Measurements from ENCODE around the gene PHC3. TPM values are rescaled to one million over a fixed set of nuclear protein-coding genes. Genes with fewer than 3 reads are reported as not detected.

The PHC3 gene
- polyA plus RNA-seq: 26.6 TPM
- long read RNA-seq, donor 1: 0 reads
- long read RNA-seq, donor 2, full-length matches to known transcripts: 3 of 8 reads
- long read RNA-seq, donor 2, partial matches to known transcripts: 5 of 8 reads
- long read RNA-seq, donor 2, other reads (novel, unspliced or antisense): 0 of 8 reads
- long read RNA-seq, donor 3: 0 reads
- long read RNA-seq, donor 4: 0 reads
- long read RNA-seq, donor 5: 0 reads
- long read RNA-seq, donor 6, full-length matches to known transcripts: 5 of 12 reads
- long read RNA-seq, donor 6, partial matches to known transcripts: 7 of 12 reads
- long read RNA-seq, donor 6, other reads (novel, unspliced or antisense): 0 of 12 reads
- long read RNA-seq, donor 7, partial matches to known transcripts: 6 of 8 reads
- long read RNA-seq, donor 7, other reads (novel, unspliced or antisense): 0 of 8 reads
- long read RNA-seq, donor 8, partial matches to known transcripts: 16 of 20 reads
- long read RNA-seq, donor 8, other reads (novel, unspliced or antisense): 0 of 20 reads
- long read RNA-seq, donor 9, partial matches to known transcripts: 0 of 1 reads
- long read RNA-seq, donor 9, other reads (novel, unspliced or antisense): 0 of 1 reads
- long read RNA-seq, donor 10, full-length matches to known transcripts: 6 of 12 reads
- long read RNA-seq, donor 10, partial matches to known transcripts: 6 of 12 reads
- long read RNA-seq, donor 10, other reads (novel, unspliced or antisense): 0 of 12 reads
- long read RNA-seq, donor 11, partial matches to known transcripts: 8 of 9 reads
- long read RNA-seq, donor 11, other reads (novel, unspliced or antisense): 0 of 9 reads

GRCh38 chr3:170180908-170181885, at the start of gene PHC3:
TSS of gene PHC3 (minus strand) at chr3:170181733. CDS start at chr3:170181715, 18 bp downstream.
- DNase-seq: peak; percentile 91 to 93
- peak within 1 kb of the TSS; percentile 92 for H3K4me3 ChIP-seq (ENCODE audit: low read length)
- peaks cover 18% of the 10 kb centered on the region for H3K36me3 ChIP-seq (ENCODE audit: control insufficient read depth, insufficient read depth, low read length)
- no CpG with 5 or more reads among the region's 71 CpGs for WGBS (ENCODE audit: insufficient coverage, low lambda C conversion rate)
- H3K9me3 ChIP-seq (ENCODE audit: control insufficient read depth, low read depth, low read length): no peaks in the 10 kb centered on the region
- peaks cover 6% of the 10 kb centered on the region for H3K4me1 ChIP-seq (ENCODE audit: control insufficient read depth, insufficient read depth, low read length)
- no peaks in the 10 kb centered on the region for H3K27me3 ChIP-seq (ENCODE audit: control insufficient read depth, insufficient read depth, low read length)
- H3K27ac ChIP-seq (ENCODE audit: low read length): peak within 1 kb of the TSS; percentile 93

- DNase-seq: no peak
- Histone ChIP-seq H3K4me3 (ENCODE audit: low read length) (no peak overlapping the region), H3K9me3 (ENCODE audit: control insufficient read depth, low read depth, low read length) (no peaks in the 10 kb centered on the region), H3K36me3 (ENCODE audit: control insufficient read depth, insufficient read depth, low read length) (no peaks in the 10 kb centered on the region), H3K27ac (ENCODE audit: low read length) (no peak overlapping the region), H3K27me3 (ENCODE audit: control insufficient read depth, insufficient read depth, low read length) (no peaks in the 10 kb centered on the region), H3K4me1 (ENCODE audit: control insufficient read depth, insufficient read depth, low read length) (no peaks in the 10 kb centered on the region)
- WGBS (ENCODE audit: insufficient coverage, low lambda C conversion rate): 67% methylated on average over 1 of the region's 2 CpGs
These were observed 46.7 kb upstream of the PHC3 start for GRCh38 chr3:170228093-170228766.

GRCh38 chr3:170226426-170226960, 45.0 kb upstream of the PHC3 start:
- H3K4me3 ChIP-seq (ENCODE audit: low read length): no peak overlapping the region
- no peaks in the 10 kb centered on the region for H3K36me3 ChIP-seq (ENCODE audit: control insufficient read depth, insufficient read depth, low read length)
- no peaks in the 10 kb centered on the region for H3K27me3 ChIP-seq (ENCODE audit: control insufficient read depth, insufficient read depth, low read length)
- 100% methylated on average over 1 of the region's 1 CpG for WGBS (ENCODE audit: insufficient coverage, low lambda C conversion rate)
- no peaks in the 10 kb centered on the region for H3K4me1 ChIP-seq (ENCODE audit: control insufficient read depth, insufficient read depth, low read length)
- DNase-seq: no peak
- no peak overlapping the region for H3K27ac ChIP-seq (ENCODE audit: low read length)
- no peaks in the 10 kb centered on the region for H3K9me3 ChIP-seq (ENCODE audit: control insufficient read depth, low read depth, low read length)

- H3K9me3 ChIP-seq (ENCODE audit: control insufficient read depth, low read depth, low read length): no peaks in the 10 kb centered on the region
- WGBS (ENCODE audit: insufficient coverage, low lambda C conversion rate): 100% methylated on average over 1 of the region's 1 CpG
- H3K4me1 ChIP-seq (ENCODE audit: control insufficient read depth, insufficient read depth, low read length): no peaks in the 10 kb centered on the region
- no peak for DNase-seq
- H3K27ac ChIP-seq (ENCODE audit: low read length): no peak overlapping the region
- no peaks in the 10 kb centered on the region for H3K36me3 ChIP-seq (ENCODE audit: control insufficient read depth, insufficient read depth, low read length)
- no peak overlapping the region for H3K4me3 ChIP-seq (ENCODE audit: low read length)
- no peaks in the 10 kb centered on the region for H3K27me3 ChIP-seq (ENCODE audit: control insufficient read depth, insufficient read depth, low read length)
These were observed 43.6 kb upstream of the PHC3 start for GRCh38 chr3:170225166-170225565.

GRCh38 chr3:170222647-170223541, 41.4 kb upstream of the PHC3 start:
- peak; percentile 33 to 66 for DNase-seq
- H3K4me1 ChIP-seq (ENCODE audit: control insufficient read depth, insufficient read depth, low read length): no peaks in the 10 kb centered on the region
- WGBS (ENCODE audit: insufficient coverage, low lambda C conversion rate): no CpG with 5 or more reads among the region's 42 CpGs

GRCh38 chr3:170221924-170222646, 40.6 kb upstream of the PHC3 start, which contains the start of gene PRKCI:
TSS of gene PRKCI (plus strand) at chr3:170222424. CDS start at chr3:170222670, 246 bp downstream.
- H3K27ac ChIP-seq (ENCODE audit: low read length): peak within 1 kb of the TSS; percentile 88
- H3K36me3 ChIP-seq (ENCODE audit: control insufficient read depth, insufficient read depth, low read length): no peaks in the 10 kb centered on the region
- DNase-seq: peak; percentile 96 to 99
- no peaks in the 10 kb centered on the region for H3K27me3 ChIP-seq (ENCODE audit: control insufficient read depth, insufficient read depth, low read length)
- no peaks in the 10 kb centered on the region for H3K4me1 ChIP-seq (ENCODE audit: control insufficient read depth, insufficient read depth, low read length)
- H3K9me3 ChIP-seq (ENCODE audit: control insufficient read depth, low read depth, low read length): peaks cover 7% of the 10 kb centered on the region
- no CpG with 5 or more reads among the region's 60 CpGs for WGBS (ENCODE audit: insufficient coverage, low lambda C conversion rate)
- H3K4me3 ChIP-seq (ENCODE audit: low read length): peak within 1 kb of the TSS; percentile 85

More at GRCh38 chr3:170222647-170223541, 41.4 kb upstream of the PHC3 start:
- H3K36me3 ChIP-seq (ENCODE audit: control insufficient read depth, insufficient read depth, low read length): no peaks in the 10 kb centered on the region
- peaks cover 7% of the 10 kb centered on the region for H3K9me3 ChIP-seq (ENCODE audit: control insufficient read depth, low read depth, low read length)
- H3K27me3 ChIP-seq (ENCODE audit: control insufficient read depth, insufficient read depth, low read length): no peaks in the 10 kb centered on the region
- H3K27ac ChIP-seq (ENCODE audit: low read length): peak overlapping the region; percentile 88
- peak overlapping the region; percentile 85 for H3K4me3 ChIP-seq (ENCODE audit: low read length)

- no peaks in the 10 kb centered on the region for H3K36me3 ChIP-seq (ENCODE audit: control insufficient read depth, insufficient read depth, low read length)
- H3K9me3 ChIP-seq (ENCODE audit: control insufficient read depth, low read depth, low read length): peaks cover 7% of the 10 kb centered on the region
- H3K27me3 ChIP-seq (ENCODE audit: control insufficient read depth, insufficient read depth, low read length): no peaks in the 10 kb centered on the region
- no peak overlapping the region for H3K27ac ChIP-seq (ENCODE audit: low read length)
- no peak for DNase-seq
- no peak overlapping the region for H3K4me3 ChIP-seq (ENCODE audit: low read length)
- no peaks in the 10 kb centered on the region for H3K4me1 ChIP-seq (ENCODE audit: control insufficient read depth, insufficient read depth, low read length)
- 83% methylated on average over 1 of the region's 4 CpGs for WGBS (ENCODE audit: insufficient coverage, low lambda C conversion rate)
These were observed 39.3 kb upstream of the PHC3 start for GRCh38 chr3:170220871-170221270.

GRCh38 chr3:170219850-170220249, 38.3 kb upstream of the PHC3 start:
- no peaks in the 10 kb centered on the region for H3K36me3 ChIP-seq (ENCODE audit: control insufficient read depth, insufficient read depth, low read length)
- H3K27ac ChIP-seq (ENCODE audit: low read length): no peak overlapping the region
- H3K4me1 ChIP-seq (ENCODE audit: control insufficient read depth, insufficient read depth, low read length): no peaks in the 10 kb centered on the region
- peaks cover 7% of the 10 kb centered on the region for H3K9me3 ChIP-seq (ENCODE audit: control insufficient read depth, low read depth, low read length)
- WGBS (ENCODE audit: insufficient coverage, low lambda C conversion rate): no CpG with 5 or more reads among the region's 1 CpG
- no peak for DNase-seq
- H3K4me3 ChIP-seq (ENCODE audit: low read length): no peak overlapping the region
- no peaks in the 10 kb centered on the region for H3K27me3 ChIP-seq (ENCODE audit: control insufficient read depth, insufficient read depth, low read length)

Data from large intestine (tissue), 12 donors.